MM.1S (cell line): ENCODE measurements around the gene DDX21.
"Not testable (repeated sequence)": the region's sequence is repeated elsewhere in the genome, so short reads cannot be mapped to it uniquely, and the experiment has no call there.

Source experiments
- EZH2 ChIP-seq: fragments of 300-600 bp; sonication (generic); optimal IDR thresholded peaks from 2 replicates; pipeline ENCODE3; 2017; ENCODE audit warnings: low read depth, mild to moderate bottlenecking, antibody characterized with exemption, low read length, mixed read lengths
- TF ChIP-seq, protein P1 (sequence below): fragments of 300-600 bp; sonication (generic); IDR thresholded peaks from 2 replicates; pipeline ENCODE4 v1.5.1; 2016; ENCODE audit warnings: antibody characterized with exemption, low read length, mixed read lengths

DNA sequence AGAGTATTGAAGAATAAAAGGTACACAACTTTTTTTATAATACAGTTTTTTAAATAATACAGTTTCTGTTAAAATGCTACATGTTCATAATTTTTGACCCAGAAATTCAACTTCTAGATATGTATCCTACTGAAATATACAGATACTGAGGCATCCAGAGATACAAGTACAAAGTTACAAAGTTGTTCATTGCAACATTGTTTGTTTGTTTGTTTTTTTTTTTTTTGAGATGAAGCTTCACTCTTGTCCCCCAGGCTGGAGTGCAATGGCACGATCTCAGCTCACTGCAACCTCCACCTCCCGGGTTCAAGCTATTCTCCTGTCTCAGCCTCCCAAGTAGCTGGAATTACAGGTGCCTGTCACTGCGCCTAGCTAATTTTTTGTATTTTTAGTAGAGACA lies 23.1 kb upstream of the DDX21 start:
- TF ChIP-seq, protein P1, sequence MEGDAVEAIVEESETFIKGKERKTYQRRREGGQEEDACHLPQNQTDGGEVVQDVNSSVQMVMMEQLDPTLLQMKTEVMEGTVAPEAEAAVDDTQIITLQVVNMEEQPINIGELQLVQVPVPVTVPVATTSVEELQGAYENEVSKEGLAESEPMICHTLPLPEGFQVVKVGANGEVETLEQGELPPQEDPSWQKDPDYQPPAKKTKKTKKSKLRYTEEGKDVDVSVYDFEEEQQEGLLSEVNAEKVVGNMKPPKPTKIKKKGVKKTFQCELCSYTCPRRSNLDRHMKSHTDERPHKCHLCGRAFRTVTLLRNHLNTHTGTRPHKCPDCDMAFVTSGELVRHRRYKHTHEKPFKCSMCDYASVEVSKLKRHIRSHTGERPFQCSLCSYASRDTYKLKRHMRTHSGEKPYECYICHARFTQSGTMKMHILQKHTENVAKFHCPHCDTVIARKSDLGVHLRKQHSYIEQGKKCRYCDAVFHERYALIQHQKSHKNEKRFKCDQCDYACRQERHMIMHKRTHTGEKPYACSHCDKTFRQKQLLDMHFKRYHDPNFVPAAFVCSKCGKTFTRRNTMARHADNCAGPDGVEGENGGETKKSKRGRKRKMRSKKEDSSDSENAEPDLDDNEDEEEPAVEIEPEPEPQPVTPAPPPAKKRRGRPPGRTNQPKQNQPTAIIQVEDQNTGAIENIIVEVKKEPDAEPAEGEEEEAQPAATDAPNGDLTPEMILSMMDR, result not testable (repeated sequence)
- TF ChIP-seq EZH2, result not testable (repeated sequence)
